Measurements from ENCODE around the gene PRAF2.

The PRAF2 gene

DNA sequence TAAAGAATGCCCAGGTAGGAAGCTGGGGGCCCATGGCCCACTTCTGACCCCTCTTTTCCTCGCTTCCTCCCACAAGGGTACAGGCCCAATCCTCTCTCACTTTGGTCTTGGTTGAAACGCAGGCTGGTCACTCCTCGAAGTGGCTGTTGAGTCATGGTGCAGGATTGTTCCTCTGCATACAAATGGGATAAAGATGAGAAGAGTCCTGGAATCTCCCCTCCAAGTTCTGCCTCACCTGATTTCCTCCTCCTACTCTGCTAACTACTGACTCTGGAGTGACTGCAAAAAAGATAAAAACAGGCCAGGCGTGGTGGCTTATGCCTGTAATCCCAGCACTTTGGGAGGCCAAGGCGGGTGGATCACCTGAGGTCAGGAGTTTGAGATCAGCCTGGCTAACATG is 4.1 kb upstream of the PRAF2 start:
- no peaks in the 10 kb centered on the region for H3K9me3 ChIP-seq (ENCODE audit: control insufficient read depth in 2 of 2, low read length in 2 of 2)
- no peaks in the 10 kb centered on the region for H3K27me3 ChIP-seq (ENCODE audit: control insufficient read depth in 2 of 2, insufficient read depth in 2 of 2, low read length in 2 of 2)
- H3K36me3 ChIP-seq (ENCODE audit: control insufficient read depth in 2 of 2, insufficient read depth in 2 of 2, low read length in 2 of 2) = peaks cover 10 to 11% of the 10 kb centered on the region in 2 donors
- peaks cover 5 to 9% of the 10 kb centered on the region in 2 donors for H3K4me1 ChIP-seq (ENCODE audit: control insufficient read depth in 2 of 2, insufficient read depth in 2 of 2, low read length in 2 of 2)
- H3K4me3 ChIP-seq (ENCODE audit: low read length in 2 of 2) = no peak overlapping the region
- no peak overlapping the region for H3K27ac ChIP-seq (ENCODE audit: low read depth in 2 of 2, low read length in 2 of 2)
- no peak overlapping the region for H3K9ac ChIP-seq (ENCODE audit: low read depth in 1 of 2, low read length in 2 of 2)

DNA sequence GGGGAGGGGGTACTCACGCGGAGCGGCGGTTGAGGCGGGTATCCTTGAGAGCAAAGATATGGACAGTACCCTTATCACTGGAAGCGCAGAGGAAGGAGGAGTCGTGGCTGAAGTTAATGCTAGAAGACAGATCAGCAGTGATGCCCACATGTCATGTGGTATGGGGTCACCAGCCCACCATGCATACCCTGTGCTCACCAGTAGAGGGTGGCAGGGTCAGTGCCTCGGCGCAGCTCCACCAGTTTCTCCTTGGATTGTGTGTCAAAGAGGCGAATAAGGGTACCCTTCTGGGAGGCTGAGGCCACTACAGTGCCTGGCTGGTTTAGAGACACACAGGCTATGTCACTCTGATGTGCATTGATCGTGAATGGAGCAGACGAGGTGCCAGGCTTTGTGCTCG is 1.5 kb upstream of the PRAF2 start:
- no peak overlapping the region for H3K27ac ChIP-seq (ENCODE audit: low read depth in 2 of 2, low read length in 2 of 2)
- H3K27me3 ChIP-seq (ENCODE audit: control insufficient read depth in 2 of 2, insufficient read depth in 2 of 2, low read length in 2 of 2) = no peaks in the 10 kb centered on the region
- H3K4me1 ChIP-seq (ENCODE audit: control insufficient read depth in 2 of 2, insufficient read depth in 2 of 2, low read length in 2 of 2) = peaks cover 5 to 12% of the 10 kb centered on the region in 2 donors
- peaks cover 10 to 11% of the 10 kb centered on the region in 2 donors for H3K36me3 ChIP-seq (ENCODE audit: control insufficient read depth in 2 of 2, insufficient read depth in 2 of 2, low read length in 2 of 2)
- H3K9ac ChIP-seq (ENCODE audit: low read depth in 1 of 2, low read length in 2 of 2) = no peak overlapping the region
- H3K9me3 ChIP-seq (ENCODE audit: control insufficient read depth in 2 of 2, low read length in 2 of 2) = no peaks in the 10 kb centered on the region
- no peak overlapping the region for H3K4me3 ChIP-seq (ENCODE audit: low read length in 2 of 2)

DNA sequence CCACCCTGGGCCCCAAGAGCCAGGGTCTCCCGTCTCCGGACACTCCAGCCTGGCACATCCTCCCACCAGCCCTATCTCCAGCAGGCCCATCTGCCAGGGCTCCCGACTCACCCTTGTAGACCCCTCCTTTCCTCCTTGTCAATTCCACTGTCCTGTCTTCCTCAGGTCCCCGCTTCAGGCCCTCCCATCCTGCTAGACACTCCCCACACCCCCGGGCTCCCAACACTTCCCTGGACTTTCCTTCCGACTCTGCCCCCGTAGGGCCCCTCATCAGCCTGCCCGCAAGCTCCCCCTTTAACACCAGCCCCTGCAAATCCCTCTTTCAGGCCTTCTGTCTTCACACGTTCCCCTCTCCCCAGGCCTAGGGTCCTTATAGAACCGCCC is 1.1 kb downstream of the PRAF2 start:
- no peak overlapping the region for H3K9ac ChIP-seq (ENCODE audit: low read depth in 1 of 2, low read length in 2 of 2)

GRCh38 chrX:49071877-49072711 is 1.7 kb downstream of the PRAF2 start:
- peaks cover 0 to 8% of the 10 kb centered on the region in 2 donors for H3K4me1 ChIP-seq (ENCODE audit: control insufficient read depth in 2 of 2, insufficient read depth in 2 of 2, low read length in 2 of 2)
- no peaks in the 10 kb centered on the region for H3K27me3 ChIP-seq (ENCODE audit: control insufficient read depth in 2 of 2, insufficient read depth in 2 of 2, low read length in 2 of 2)
- peaks cover 6% of the 10 kb centered on the region in 2 donors for H3K36me3 ChIP-seq (ENCODE audit: control insufficient read depth in 2 of 2, insufficient read depth in 2 of 2, low read length in 2 of 2)
- H3K9me3 ChIP-seq (ENCODE audit: control insufficient read depth in 2 of 2, low read length in 2 of 2) = no peaks in the 10 kb centered on the region
- no peak overlapping the region for H3K9ac ChIP-seq (ENCODE audit: low read depth in 1 of 2, low read length in 2 of 2)
- peak overlapping the region in 1 of 2 donors; percentile 27 for H3K4me3 ChIP-seq (ENCODE audit: low read length in 2 of 2)
- no peak overlapping the region for H3K27ac ChIP-seq (ENCODE audit: low read depth in 2 of 2, low read length in 2 of 2)

More for the DNA sequence above, 1.1 kb downstream of the PRAF2 start:
- Histone ChIP-seq H3K9me3 (ENCODE audit: control insufficient read depth in 2 of 2, low read length in 2 of 2) (no peaks in the 10 kb centered on the region), H3K27ac (ENCODE audit: low read depth in 2 of 2, low read length in 2 of 2) (no peak overlapping the region), H3K4me1 (ENCODE audit: control insufficient read depth in 2 of 2, insufficient read depth in 2 of 2, low read length in 2 of 2) (peaks cover 0 to 8% of the 10 kb centered on the region in 2 donors), H3K27me3 (ENCODE audit: control insufficient read depth in 2 of 2, insufficient read depth in 2 of 2, low read length in 2 of 2) (no peaks in the 10 kb centered on the region), H3K4me3 (ENCODE audit: low read length in 2 of 2) (peak overlapping the region in 1 of 2 donors; percentile 72), H3K36me3 (ENCODE audit: control insufficient read depth in 2 of 2, insufficient read depth in 2 of 2, low read length in 2 of 2) (peaks cover 10 to 11% of the 10 kb centered on the region in 2 donors)

DNA sequence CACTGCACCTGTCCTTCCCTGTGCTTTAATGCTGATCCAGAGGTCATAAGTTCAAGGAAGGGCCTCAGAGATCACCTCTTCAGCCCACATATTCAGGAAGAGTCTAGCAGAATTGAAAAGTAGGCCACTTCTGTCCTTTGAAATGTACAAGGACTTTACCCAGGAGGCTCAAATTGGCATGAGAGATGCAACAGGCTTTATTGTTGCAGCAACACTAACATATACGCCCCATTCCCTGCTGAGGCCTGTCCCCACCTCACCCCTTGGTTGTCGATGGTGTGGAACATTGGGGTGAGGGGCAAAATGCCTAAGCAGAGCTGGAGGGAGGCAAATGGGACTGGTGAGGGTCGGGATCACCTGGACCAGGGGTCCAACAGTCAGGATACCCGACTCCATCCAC is 2.8 kb downstream of the PRAF2 start:
- Histone ChIP-seq H3K4me3 (ENCODE audit: low read length in 2 of 2) (no peak overlapping the region), H3K4me1 (ENCODE audit: control insufficient read depth in 2 of 2, insufficient read depth in 2 of 2, low read length in 2 of 2) (peaks cover 0 to 8% of the 10 kb centered on the region in 2 donors), H3K27me3 (ENCODE audit: control insufficient read depth in 2 of 2, insufficient read depth in 2 of 2, low read length in 2 of 2) (no peaks in the 10 kb centered on the region), H3K27ac (ENCODE audit: low read depth in 2 of 2, low read length in 2 of 2) (no peak overlapping the region), H3K9me3 (ENCODE audit: control insufficient read depth in 2 of 2, low read length in 2 of 2) (no peaks in the 10 kb centered on the region), H3K9ac (ENCODE audit: low read depth in 1 of 2, low read length in 2 of 2) (no peak overlapping the region), H3K36me3 (ENCODE audit: control insufficient read depth in 2 of 2, insufficient read depth in 2 of 2, low read length in 2 of 2) (peaks cover 0 to 6% of the 10 kb centered on the region in 2 donors)

DNA sequence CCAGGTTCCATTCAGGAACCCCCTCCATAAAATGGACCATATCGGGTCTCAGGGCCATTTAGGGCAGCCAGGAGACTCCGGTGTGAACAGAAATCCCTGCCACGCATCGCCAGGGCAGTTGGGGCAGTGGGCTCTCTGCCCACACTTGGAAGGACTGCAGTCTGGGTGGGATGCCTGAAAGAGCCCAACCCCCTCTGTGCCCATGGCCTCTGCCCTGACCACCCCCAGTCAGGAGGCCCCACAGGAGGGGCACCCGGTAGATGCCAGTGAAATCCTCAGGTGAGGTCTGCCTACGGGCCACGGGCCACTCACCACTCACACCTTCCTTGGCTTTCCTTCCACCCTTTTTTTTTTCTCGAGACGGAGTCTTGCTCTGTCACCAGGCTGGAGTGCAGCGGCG is 4.8 kb downstream of the PRAF2 start:
- no peak overlapping the region for H3K4me3 ChIP-seq (ENCODE audit: low read length in 2 of 2)
- peaks cover 0 to 5% of the 10 kb centered on the region in 2 donors for H3K4me1 ChIP-seq (ENCODE audit: control insufficient read depth in 2 of 2, insufficient read depth in 2 of 2, low read length in 2 of 2)
- no peak overlapping the region for H3K9ac ChIP-seq (ENCODE audit: low read depth in 1 of 2, low read length in 2 of 2)
- H3K27me3 ChIP-seq (ENCODE audit: control insufficient read depth in 2 of 2, insufficient read depth in 2 of 2, low read length in 2 of 2) = no peaks in the 10 kb centered on the region
- H3K9me3 ChIP-seq (ENCODE audit: control insufficient read depth in 2 of 2, low read length in 2 of 2) = no peaks in the 10 kb centered on the region
- H3K36me3 ChIP-seq (ENCODE audit: control insufficient read depth in 2 of 2, insufficient read depth in 2 of 2, low read length in 2 of 2) = peaks cover 5% of the 10 kb centered on the region in 2 donors
- H3K27ac ChIP-seq (ENCODE audit: low read depth in 2 of 2, low read length in 2 of 2) = no peak overlapping the region

DNA sequence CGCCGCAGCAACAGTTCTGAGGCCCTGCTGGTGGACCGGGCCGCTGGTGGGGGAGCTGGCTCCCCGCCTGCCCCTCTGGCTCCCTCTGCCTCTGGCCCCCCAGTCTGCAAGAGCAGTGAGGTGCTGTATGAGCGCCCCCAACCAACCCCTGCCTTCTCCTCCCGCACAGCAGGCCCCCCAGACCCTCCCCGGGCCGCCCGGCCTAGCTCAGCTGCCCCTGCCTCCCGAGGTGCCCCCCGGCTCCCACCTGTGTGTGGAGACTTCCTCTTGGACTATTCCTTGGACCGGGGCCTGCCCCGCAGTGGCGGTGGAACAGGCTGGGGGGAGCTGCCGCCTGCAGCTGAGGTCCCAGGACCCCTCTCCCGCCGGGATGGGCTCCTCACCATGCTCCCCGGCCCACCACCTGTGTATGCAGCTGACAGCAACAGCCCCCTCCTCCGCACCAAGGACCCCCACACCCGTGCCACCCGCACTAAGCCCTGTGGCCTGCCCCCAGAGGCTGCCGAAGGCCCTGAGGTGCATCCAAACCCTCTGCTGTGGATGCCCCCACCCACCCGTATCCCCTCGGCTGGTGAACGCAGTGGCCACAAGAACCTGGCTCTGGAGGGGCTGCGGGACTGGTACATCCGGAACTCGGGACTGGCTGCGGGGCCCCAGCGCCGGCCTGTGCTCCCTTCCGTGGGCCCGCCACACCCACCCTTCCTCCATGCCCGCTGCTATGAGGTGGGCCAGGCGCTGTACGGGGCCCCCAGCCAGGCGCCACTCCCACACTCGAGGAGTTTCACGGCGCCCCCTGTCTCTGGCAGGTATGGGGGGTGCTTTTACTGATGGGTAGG is 6.3 kb downstream of the PRAF2 start:
- Histone ChIP-seq H3K9me3 (ENCODE audit: control insufficient read depth in 2 of 2, low read length in 2 of 2) (no peaks in the 10 kb centered on the region), H3K27ac (ENCODE audit: low read depth in 2 of 2, low read length in 2 of 2) (no peak overlapping the region), H3K4me3 (ENCODE audit: low read length in 2 of 2) (no peak overlapping the region), H3K36me3 (ENCODE audit: control insufficient read depth in 2 of 2, insufficient read depth in 2 of 2, low read length in 2 of 2) (peaks cover 5 to 6% of the 10 kb centered on the region in 2 donors), H3K9ac (ENCODE audit: low read depth in 1 of 2, low read length in 2 of 2) (no peak overlapping the region), H3K27me3 (ENCODE audit: control insufficient read depth in 2 of 2, insufficient read depth in 2 of 2, low read length in 2 of 2) (no peaks in the 10 kb centered on the region), H3K4me1 (ENCODE audit: control insufficient read depth in 2 of 2, insufficient read depth in 2 of 2, low read length in 2 of 2) (peaks cover 0 to 2% of the 10 kb centered on the region in 2 donors)

GRCh38 chrX:49066690-49067089 is 7.1 kb downstream of the PRAF2 start:
- H3K4me3 ChIP-seq (ENCODE audit: low read length in 2 of 2) = no peak overlapping the region
- no peak overlapping the region for H3K27ac ChIP-seq (ENCODE audit: low read depth in 2 of 2, low read length in 2 of 2)
- no peaks in the 10 kb centered on the region for H3K27me3 ChIP-seq (ENCODE audit: control insufficient read depth in 2 of 2, insufficient read depth in 2 of 2, low read length in 2 of 2)
- H3K9me3 ChIP-seq (ENCODE audit: control insufficient read depth in 2 of 2, low read length in 2 of 2) = no peaks in the 10 kb centered on the region
- no peak overlapping the region for H3K9ac ChIP-seq (ENCODE audit: low read depth in 1 of 2, low read length in 2 of 2)
- H3K4me1 ChIP-seq (ENCODE audit: control insufficient read depth in 2 of 2, insufficient read depth in 2 of 2, low read length in 2 of 2) = no peaks in the 10 kb centered on the region
- peaks cover 5 to 7% of the 10 kb centered on the region in 2 donors for H3K36me3 ChIP-seq (ENCODE audit: control insufficient read depth in 2 of 2, insufficient read depth in 2 of 2, low read length in 2 of 2)

DNA sequence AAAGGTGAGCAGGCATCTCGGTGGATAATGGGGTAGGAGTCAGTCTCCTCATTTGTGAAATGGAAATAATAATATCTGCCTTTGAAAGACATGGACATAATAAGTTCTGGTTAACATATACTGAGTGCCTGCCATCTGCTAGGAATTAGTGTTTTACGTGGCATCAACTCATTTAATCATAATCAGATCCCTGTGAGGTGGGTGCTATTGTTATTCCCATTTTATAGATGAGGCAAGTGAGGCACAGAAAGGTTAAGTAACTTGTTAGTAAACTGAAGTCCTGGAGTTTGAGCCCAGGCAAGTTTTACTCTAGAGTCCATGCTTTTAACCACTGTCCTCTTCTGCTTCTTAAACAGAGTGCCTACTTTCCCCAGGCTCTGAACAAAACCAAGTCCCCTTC is 7.5 kb downstream of the PRAF2 start:
- H3K27ac ChIP-seq (ENCODE audit: low read depth in 2 of 2, low read length in 2 of 2) = no peak overlapping the region
- peaks cover 5 to 7% of the 10 kb centered on the region in 2 donors for H3K36me3 ChIP-seq (ENCODE audit: control insufficient read depth in 2 of 2, insufficient read depth in 2 of 2, low read length in 2 of 2)
- no peak overlapping the region for H3K4me3 ChIP-seq (ENCODE audit: low read length in 2 of 2)
- no peaks in the 10 kb centered on the region for H3K27me3 ChIP-seq (ENCODE audit: control insufficient read depth in 2 of 2, insufficient read depth in 2 of 2, low read length in 2 of 2)
- no peaks in the 10 kb centered on the region for H3K9me3 ChIP-seq (ENCODE audit: control insufficient read depth in 2 of 2, low read length in 2 of 2)
- no peak overlapping the region for H3K9ac ChIP-seq (ENCODE audit: low read depth in 1 of 2, low read length in 2 of 2)
- no peaks in the 10 kb centered on the region for H3K4me1 ChIP-seq (ENCODE audit: control insufficient read depth in 2 of 2, insufficient read depth in 2 of 2, low read length in 2 of 2)

DNA sequence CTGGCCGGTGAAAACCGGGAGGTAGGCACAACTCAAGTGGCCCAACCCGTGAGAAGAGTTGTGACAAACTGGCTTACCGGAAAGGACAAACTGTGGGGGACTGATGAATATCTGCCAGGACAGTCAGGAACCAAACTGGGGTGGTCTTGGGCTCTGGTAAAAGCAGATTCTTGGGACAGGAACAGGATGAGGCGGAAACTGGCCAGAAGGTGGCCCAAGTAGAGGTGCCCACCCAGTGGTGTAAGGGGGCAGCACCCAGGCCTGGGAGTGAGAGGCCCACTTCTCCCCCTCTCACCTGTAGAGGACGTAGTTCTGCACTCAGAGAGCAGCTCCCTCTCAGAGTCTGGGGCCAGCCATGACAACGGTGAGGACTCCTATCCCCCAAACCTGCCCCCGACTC is 9.1 kb downstream of the PRAF2 start:
- Histone ChIP-seq H3K36me3 (ENCODE audit: control insufficient read depth in 2 of 2, insufficient read depth in 2 of 2, low read length in 2 of 2) (peaks cover 5 to 7% of the 10 kb centered on the region in 2 donors), H3K4me3 (ENCODE audit: low read length in 2 of 2) (no peak overlapping the region), H3K4me1 (ENCODE audit: control insufficient read depth in 2 of 2, insufficient read depth in 2 of 2, low read length in 2 of 2) (no peaks in the 10 kb centered on the region), H3K27me3 (ENCODE audit: control insufficient read depth in 2 of 2, insufficient read depth in 2 of 2, low read length in 2 of 2) (no peaks in the 10 kb centered on the region), H3K9me3 (ENCODE audit: control insufficient read depth in 2 of 2, low read length in 2 of 2) (no peaks in the 10 kb centered on the region), H3K27ac (ENCODE audit: low read depth in 2 of 2, low read length in 2 of 2) (no peak overlapping the region), H3K9ac (ENCODE audit: low read depth in 1 of 2, low read length in 2 of 2) (no peak overlapping the region)
